Renal cortical epithelial cell (primary cell): ENCODE measurements around the gene ZNF865. TPM values are rescaled to one million over a fixed set of nuclear protein-coding genes. Genes with fewer than 3 reads are reported as not detected.

Experiments
- DNase-seq: peaks from one replicate; pipeline ENCODE4 v3.0.0-alpha.2; 2011; ENCODE audit warnings: low read depth
- total RNA-seq: library from RNA; depleted of rRNA; stranded (reverse); fragments of >200 nt; gene quantifications from 2 replicates; pipeline ENCODE4 v1.2.3, GENCODE V29; 2014

The ZNF865 gene
- total RNA-seq, 1 donor from 2014 or later: 5.8 TPM

DNA sequence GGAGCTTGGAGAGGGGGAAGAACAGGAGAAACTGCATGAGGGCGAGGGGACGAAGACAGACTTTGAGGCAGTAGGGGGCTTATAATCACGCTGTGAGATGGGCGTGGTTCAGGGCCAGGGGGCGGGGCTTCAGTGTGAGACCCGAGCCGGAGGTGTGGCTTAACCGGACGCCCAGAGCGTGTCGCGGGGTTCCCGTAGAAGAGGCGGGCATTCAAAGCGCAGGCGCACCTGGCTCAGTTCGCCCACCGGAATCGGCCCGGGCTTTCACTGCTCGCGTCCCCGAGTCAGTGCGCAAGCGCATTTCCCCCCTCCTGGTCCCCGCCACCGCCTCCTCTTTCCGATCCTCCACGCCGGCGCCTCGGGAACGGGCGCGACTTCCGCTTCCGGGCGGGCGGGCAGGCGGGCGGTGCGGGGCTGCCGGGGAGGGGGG lies 225 bp upstream of the ZNF865 start:
- peak; percentile 90 for DNase-seq

DNA sequence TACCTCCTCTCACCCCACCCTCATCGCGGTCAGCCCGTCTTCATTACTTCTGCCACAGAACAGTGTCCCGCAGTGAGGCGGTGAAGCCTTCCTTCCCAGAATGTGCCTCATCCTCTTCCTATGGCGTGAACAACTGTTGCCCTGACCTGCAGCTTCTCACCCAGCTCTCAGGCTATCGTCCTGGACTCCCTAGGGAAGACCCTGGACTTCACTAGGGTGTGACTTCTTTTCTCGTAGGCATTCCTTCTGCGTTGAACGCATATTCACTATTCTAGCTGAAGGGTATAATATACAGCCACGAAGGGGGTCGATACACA lies 982 bp downstream of the ZNF865 start:
- no peak for DNase-seq

GRCh38 chr19:55606817-55607216 lies 1.4 kb downstream of the ZNF865 start:
- DNase-seq: no peak

GRCh38 chr19:55609326-55609725 lies 3.9 kb downstream of the ZNF865 start:
- DNase-seq: no peak

DNA sequence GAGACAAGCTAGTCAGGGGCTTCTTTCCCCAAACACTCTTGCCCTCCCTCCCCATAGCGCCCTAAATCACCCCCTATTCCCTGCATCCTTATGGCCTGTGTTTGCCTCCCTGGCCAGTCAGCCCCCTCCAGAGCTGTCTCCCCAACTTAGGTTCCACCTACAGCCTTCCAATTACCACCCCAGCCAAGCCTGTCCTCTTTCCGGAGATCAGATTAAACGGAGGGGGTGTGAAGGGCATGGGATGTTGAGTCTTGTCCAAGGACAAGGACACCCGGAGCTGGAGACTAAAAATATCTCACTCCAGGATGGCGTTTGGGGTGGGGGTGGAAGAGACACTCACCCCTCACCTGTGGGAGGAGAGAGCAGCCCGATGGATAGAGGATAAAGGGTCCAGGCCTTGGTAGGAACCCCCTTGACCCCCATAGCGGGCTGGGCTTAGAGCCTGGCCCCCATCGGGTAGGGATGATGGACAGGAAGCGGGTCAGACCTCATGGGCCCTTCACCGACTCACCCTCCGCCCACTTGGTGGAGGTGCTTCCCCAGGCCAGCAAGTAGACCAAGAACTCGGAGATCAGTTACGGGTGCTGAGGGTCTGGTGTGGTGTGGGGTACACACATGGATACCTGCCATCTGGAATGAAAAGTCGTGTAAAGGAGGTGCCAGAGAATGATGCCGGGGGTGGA lies 6.0 kb downstream of the ZNF865 start:
- DNase-seq: no peak

- no peak for DNase-seq
Measured at GRCh38 chr19:55611983-55612645, 6.7 kb downstream of the ZNF865 start.

DNA sequence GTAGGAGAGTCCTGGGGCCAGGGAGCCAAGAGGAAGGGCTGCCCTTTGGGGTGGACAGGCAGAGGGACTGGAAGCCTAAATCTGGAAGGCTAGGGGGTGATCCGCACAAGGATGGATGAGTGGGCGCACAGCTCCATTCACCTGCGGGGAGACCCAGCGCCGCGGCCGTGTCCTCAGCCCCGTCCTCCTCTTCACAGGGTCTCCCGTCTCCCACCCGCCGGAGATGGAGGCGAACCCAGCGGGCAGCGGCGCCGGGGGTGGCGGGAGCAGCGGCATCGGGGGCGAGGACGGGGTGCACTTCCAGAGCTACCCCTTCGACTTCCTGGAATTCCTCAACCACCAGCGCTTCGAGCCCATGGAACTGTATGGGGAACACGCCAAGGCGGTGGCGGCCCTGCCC lies 7.9 kb downstream of the ZNF865 start:
- no peak for DNase-seq

GRCh38 chr19:55613930-55614710 lies 8.7 kb downstream of the ZNF865 start:
- no peak for DNase-seq

DNA sequence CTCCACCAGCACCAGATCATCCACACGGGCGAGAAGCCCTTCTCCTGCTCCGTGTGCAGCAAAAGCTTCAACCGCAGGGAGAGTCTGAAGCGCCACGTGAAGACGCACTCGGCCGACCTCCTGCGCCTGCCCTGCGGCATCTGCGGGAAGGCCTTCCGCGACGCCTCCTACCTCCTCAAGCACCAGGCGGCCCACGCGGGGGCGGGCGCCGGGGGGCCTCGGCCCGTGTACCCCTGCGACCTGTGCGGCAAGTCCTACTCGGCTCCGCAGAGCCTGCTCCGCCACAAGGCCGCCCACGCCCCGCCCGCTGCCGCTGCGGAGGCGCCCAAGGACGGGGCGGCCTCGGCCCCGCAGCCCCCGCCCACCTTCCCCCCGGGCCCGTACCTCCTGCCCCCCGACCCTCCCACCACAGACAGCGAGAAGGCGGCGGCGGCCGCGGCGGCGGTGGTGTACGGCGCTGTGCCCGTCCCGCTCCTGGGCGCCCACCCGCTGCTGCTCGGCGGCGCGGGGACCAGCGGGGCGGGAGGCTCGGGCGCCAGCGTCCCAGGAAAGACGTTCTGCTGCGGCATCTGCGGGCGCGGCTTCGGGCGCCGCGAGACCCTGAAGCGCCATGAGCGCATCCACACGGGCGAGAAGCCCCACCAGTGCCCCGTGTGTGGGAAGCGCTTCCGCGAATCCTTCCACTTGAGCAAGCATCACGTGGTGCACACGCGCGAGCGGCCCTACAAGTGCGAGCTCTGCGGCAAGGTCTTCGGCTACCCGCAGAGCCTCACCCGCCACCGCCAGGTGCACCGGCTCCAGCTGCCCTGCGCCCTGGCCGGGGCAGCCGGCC lies 9.5 kb downstream of the ZNF865 start:
- DNase-seq: no peak

DNA sequence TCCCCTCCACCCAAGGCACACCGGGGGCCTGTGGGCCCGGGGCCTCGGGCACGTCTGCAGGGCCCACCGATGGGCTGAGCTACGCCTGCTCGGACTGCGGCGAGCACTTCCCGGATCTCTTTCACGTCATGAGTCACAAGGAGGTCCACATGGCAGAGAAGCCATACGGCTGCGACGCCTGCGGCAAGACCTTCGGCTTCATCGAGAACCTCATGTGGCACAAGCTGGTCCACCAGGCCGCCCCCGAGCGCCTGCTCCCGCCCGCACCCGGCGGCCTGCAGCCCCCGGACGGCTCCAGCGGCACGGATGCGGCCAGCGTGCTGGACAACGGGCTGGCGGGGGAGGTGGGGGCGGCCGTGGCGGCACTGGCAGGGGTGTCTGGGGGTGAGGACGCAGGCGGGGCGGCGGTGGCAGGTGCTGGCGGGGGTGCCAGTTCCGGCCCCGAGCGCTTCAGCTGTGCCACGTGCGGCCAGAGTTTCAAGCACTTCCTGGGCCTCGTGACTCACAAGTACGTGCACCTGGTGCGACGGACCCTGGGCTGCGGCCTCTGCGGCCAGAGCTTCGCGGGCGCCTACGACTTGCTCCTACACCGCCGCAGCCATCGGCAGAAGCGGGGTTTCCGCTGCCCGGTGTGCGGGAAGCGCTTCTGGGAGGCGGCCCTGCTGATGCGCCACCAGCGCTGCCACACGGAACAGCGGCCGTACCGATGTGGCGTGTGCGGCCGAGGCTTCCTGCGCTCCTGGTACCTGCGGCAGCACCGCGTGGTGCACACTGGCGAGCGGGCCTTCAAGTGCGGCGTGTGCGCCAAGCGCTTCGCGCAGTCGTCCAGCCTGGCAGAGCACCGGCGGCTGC lies 10.3 kb downstream of the ZNF865 start:
- DNase-seq: no peak

DNA sequence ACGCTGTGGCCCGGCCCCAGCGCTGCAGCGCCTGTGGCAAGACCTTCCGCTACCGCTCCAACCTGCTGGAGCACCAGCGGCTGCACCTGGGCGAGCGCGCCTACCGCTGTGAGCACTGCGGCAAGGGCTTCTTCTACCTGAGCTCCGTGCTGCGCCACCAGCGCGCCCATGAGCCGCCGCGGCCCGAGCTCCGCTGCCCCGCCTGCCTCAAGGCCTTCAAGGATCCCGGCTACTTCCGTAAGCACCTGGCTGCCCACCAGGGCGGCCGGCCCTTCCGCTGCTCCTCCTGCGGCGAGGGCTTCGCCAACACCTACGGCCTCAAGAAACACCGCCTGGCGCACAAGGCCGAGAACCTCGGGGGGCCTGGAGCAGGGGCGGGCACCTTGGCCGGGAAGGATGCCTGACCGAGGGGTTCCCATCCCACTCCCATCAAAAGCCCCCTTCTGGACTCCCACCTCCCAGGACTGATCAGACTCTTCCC lies 11.0 kb downstream of the ZNF865 start:
- no peak for DNase-seq

- DNase-seq: no peak
Measured at GRCh38 chr19:55617426-55617825, 12.0 kb downstream of the ZNF865 start.

DNA sequence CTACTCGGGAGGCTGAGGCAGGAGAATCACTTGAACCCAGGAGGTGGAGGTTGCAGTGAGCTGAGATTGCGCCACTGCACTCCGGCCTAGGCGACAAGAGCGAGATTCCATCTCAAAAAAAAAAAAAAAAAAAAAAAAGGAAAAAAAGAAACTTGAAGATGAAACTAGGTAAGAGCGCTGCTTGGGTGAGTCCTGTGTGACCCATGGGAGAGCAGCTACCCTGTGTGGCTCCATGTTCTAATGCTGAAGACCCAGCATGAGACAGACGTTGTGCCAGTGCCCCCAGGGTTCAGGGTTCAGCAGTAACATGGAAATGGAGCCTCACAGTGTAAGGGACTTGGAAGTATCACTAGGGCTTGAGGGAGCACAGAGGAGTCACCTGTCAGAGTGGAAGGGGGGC lies 13.0 kb downstream of the ZNF865 start:
- DNase-seq: no peak

DNA sequence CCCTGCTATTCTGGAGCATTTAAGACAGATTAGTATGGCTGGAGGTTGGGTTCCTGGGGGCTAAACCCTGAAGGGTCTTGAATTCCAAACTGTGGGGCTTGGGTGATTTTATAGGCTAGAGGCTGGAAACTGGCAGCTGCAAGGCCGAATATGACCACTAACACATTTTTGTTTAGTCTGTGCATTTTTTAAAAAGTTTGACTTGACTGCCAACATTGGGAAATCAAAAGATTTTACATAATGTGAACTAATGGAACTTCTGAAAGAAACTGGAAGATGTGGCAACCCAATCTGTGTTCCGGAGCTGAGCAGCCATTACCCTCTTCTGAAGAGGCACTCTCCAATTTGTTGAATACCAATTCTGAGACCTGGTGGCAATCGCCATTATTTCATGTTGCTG lies 13.8 kb downstream of the ZNF865 start:
- DNase-seq: no peak

- no peak for DNase-seq
Measured at GRCh38 chr19:55620410-55621204, 15.2 kb downstream of the ZNF865 start.

DNA sequence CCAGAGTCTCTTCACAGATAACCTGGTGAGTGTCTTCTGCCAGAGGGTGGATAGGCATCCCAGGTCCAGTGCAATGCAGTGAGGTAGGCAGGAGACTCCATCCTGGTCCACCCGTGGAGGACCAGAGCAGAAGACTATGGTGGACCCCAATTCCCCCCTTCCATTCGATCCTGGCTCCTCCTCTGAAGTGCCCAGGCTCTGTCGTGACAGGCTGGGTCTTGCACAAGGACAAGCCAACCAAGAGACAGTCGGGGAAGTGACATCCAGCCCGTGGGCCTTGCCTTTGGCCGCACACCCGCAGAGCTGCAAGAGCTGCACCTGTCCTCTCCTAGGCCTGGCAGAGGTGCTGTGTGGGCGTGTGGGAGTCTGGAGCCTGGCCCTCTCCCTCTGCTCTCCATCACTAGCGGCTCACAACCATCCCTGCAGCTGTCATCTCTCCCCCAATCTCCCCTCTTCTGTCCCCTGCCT lies 15.8 kb downstream of the ZNF865 start:
- DNase-seq: no peak

- no peak for DNase-seq
Measured at GRCh38 chr19:55621673-55622231, 16.3 kb downstream of the ZNF865 start.

DNA sequence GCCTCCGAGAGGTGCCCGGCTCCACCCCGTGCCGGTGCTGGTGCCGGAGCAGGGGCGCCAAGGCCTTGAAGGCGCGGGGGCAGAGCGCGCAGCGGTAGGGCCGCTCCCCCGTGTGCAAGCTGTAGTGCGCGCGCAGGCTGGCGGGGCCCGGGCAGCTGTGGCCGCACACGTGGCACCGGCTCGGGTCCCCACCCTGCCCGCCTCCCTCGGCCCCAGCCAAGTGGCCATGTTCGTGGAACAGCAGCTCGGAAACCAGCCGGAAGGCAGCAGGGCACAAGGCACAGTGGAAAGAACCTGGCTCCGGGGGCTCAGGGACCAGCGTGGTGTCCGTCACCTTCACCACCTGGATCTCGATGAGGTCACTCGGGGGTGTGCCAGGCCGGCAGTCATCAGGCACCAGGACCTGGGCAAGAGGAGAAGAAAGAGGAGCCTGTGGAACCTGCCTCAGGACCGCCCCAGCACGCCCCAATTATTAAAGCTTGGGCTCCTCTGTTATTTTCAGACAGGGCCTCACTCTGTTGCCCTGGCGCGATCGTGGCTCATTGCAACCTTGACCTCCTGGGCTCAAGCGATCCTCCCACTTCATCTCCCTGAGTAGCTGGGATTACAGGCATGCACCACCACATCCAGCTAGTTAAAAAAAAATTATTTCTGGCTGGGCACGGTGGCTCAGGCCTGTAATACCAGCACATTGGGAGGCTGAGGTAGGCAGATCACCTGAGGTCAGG lies 17.0 kb downstream of the ZNF865 start:
- DNase-seq: no peak

DNA sequence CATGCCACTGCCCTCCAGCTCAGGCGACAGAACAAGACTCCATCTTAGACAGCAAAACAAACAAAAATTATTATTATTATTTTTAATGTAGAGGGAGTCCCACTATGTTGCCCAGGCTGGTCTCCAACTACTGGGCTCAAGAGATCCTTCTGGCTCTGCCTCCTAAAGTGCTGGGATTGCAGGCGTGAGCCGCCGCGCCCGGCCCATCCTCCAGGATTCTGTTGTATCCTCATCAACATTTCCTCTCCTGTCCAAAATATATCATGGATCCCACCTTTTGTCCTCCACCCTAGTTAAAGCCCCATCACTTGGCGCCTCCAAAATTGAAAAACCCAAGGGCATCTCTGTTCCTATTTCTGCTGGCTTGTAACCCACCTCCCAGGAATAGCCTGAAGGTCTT lies 17.7 kb downstream of the ZNF865 start:
- no peak for DNase-seq
